Osteocyte (in vitro differentiated cells): Measurements from ENCODE around the gene NDFIP1. TPM values are rescaled to one million over a fixed set of nuclear protein-coding genes. Genes with fewer than 3 reads are reported as not detected.

Source experiments
- DNase-seq: peaks from one replicate; pipeline ENCODE4 v3.0.0; 2021; ENCODE audit warnings: mixed read lengths; ENCODE audit not compliant: unreplicated experiment; ENCODE audit errors: extremely low spot score
- H3K27ac Mint-ChIP-seq: one replicate; pipeline ENCODE4 v1.8.0; 2021; ENCODE audit warnings: mild to moderate bottlenecking, mixed read lengths; ENCODE audit not compliant: unreplicated experiment
- H3K27me3 Mint-ChIP-seq: one replicate; pipeline ENCODE4 v1.8.0; 2021; ENCODE audit warnings: mixed read lengths; ENCODE audit not compliant: unreplicated experiment
- H3K36me3 Mint-ChIP-seq: one replicate; pipeline ENCODE4 v1.8.0; 2021; ENCODE audit warnings: mixed read lengths; ENCODE audit not compliant: unreplicated experiment
- H3K4me1 Mint-ChIP-seq: one replicate; pipeline ENCODE4 v1.8.0; 2021; ENCODE audit warnings: mixed read lengths; ENCODE audit not compliant: unreplicated experiment
- H3K4me3 Mint-ChIP-seq: one replicate; pipeline ENCODE4 v1.8.0; 2021; ENCODE audit warnings: mild to moderate bottlenecking, moderate library complexity, mixed read lengths; ENCODE audit not compliant: unreplicated experiment
- H3K9me3 Mint-ChIP-seq: one replicate; pipeline ENCODE4 v1.8.0; 2021; ENCODE audit warnings: mixed read lengths; ENCODE audit not compliant: unreplicated experiment
- long read RNA-seq: library from polyadenylated mRNA; unstranded; transcript quantifications from one replicate; pipeline ENCODE4 v2.0.0, GENCODE V29; 2021
- total RNA-seq: library from RNA; stranded (reverse); gene quantifications from 2 replicates; pipeline ENCODE4 v1.2.1, GENCODE V29; 2021
- TF ChIP-seq, protein P1 (sequence below): fragments of 200-600 bp; sonication (generic); IDR thresholded peaks from 2 replicates; pipeline ENCODE4 v1.5.0; 2021; ENCODE audit warnings: antibody characterized with exemption, mild to moderate bottlenecking, moderate library complexity

The NDFIP1 gene, protein sequence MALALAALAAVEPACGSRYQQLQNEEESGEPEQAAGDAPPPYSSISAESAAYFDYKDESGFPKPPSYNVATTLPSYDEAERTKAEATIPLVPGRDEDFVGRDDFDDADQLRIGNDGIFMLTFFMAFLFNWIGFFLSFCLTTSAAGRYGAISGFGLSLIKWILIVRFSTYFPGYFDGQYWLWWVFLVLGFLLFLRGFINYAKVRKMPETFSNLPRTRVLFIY
- total RNA-seq = 62.7 and 70.0 TPM in 2 replicates
- long read RNA-seq, transcript NDFIP1-201 (8 exons, 3,851 nt) = major isoform, 400 of 414 reads
- long read RNA-seq, partial matches to known transcripts = 7 of 414 reads
- long read RNA-seq, other reads (novel, unspliced or antisense) = 7 of 414 reads

DNA sequence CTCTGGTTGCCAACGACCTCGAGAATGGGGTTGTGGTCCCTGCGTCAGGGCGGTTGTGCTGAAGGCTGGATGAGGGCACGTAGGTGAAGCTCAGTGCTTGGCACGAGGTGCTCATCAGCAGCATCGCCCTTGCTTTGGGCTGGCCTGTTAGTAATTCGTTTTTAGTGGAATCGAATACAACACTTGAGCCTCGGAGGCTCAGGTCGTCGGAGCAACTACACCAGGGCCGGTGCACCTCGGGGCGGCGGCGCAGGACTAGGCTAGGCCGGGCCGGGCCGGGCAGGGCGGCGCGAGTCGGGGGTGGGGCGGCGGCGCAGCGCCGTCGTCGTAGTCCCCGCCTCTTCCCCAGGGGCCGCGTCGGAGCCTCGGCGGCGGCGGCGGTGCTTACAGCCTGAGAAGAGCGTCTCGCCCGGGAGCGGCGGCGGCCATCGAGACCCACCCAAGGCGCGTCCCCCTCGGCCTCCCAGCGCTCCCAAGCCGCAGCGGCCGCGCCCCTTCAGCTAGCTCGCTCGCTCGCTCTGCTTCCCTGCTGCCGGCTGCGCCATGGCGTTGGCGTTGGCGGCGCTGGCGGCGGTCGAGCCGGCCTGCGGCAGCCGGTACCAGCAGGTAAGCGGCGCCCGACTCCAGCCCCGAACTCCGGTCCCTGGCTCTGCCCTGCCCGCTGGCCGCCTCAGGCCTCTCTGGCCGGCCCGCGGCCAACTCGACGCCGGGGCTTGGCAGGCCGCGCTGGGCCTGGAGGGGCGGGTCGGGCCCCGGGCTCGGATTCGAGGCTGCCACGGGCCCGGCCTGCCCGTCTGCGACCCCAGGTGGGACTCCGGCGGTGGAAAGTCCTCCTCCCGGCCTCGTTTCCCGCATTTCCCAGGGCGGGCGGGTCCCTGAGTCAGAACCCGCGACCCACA is at the start of gene NDFIP1:
Gene NDFIP1, plus strand, starts transcription at position 348 of the 899 bp plus-strand sequence. Its CDS starts 196 bp downstream, at position 544.
- TF ChIP-seq, protein P1, sequence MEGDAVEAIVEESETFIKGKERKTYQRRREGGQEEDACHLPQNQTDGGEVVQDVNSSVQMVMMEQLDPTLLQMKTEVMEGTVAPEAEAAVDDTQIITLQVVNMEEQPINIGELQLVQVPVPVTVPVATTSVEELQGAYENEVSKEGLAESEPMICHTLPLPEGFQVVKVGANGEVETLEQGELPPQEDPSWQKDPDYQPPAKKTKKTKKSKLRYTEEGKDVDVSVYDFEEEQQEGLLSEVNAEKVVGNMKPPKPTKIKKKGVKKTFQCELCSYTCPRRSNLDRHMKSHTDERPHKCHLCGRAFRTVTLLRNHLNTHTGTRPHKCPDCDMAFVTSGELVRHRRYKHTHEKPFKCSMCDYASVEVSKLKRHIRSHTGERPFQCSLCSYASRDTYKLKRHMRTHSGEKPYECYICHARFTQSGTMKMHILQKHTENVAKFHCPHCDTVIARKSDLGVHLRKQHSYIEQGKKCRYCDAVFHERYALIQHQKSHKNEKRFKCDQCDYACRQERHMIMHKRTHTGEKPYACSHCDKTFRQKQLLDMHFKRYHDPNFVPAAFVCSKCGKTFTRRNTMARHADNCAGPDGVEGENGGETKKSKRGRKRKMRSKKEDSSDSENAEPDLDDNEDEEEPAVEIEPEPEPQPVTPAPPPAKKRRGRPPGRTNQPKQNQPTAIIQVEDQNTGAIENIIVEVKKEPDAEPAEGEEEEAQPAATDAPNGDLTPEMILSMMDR = no peak
- Mint-ChIP-seq H3K9me3 (no peaks in the 10 kb centered on the region), H3K27me3 (no peaks in the 10 kb centered on the region), H3K4me1 (peaks cover 27% of the 10 kb centered on the region), H3K4me3 (peak within 1 kb of the TSS; percentile 94), H3K36me3 (no peaks in the 10 kb centered on the region), H3K27ac (peak within 1 kb of the TSS; percentile 95)
- peak; percentile 95 for DNase-seq

DNA sequence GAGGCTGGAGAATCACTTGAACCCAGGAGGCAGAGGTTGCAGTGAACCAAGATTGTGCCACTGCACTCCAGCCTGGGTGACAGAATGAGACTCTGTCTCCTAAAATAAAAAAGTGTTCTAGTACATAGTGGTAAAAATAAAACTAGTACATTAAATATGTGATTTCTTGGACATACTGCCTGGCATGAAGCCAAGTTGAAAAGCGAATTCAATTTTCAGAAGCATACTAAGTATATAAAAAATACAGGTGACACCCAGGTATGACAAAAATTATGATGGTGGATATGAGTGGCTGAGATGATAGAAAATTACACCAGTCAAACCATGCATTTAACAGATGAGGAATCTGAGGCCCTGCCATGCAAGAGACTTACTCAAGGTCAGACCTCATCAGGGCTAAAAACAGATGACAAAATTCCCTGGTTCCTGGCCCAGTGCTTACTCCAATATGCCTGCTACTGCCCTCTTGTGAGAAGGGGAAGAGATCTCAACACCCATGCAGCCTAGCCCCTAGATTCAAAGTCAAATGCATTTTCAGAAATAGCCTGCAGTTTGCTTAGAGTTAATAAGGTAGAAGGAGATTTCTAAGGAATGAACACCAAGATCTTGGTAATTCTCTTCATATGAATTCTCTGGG is 49.2 kb upstream of the NDFIP1 start:
- DNase-seq = no peak
- no peak overlapping the region for H3K4me3 Mint-ChIP-seq

DNA sequence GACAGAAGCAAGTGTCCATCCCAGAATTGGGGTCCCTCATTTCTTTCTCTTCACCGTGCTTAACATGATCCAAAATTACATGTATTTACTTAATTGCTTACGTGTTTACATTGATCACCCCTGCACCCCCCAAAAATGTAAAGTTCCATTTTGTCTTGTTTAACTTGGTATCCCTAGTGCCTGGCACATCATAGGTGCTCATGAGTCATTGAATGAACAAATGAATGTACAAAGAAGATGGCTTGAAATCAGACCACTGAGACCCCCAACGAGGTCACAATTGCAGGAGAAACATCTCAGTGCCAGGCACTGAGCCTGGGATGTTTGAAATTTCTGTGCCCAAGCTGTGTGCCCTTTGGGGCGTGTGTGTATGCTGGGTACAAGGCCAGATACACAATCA is 45.2 kb upstream of the NDFIP1 start:
- Mint-ChIP-seq H3K4me1 (peaks cover 19% of the 10 kb centered on the region), H3K27me3 (peaks cover 3% of the 10 kb centered on the region), H3K27ac (peak overlapping the region; percentile 87), H3K4me3 (no peak overlapping the region), H3K36me3 (no peaks in the 10 kb centered on the region), H3K9me3 (no peaks in the 10 kb centered on the region)
- DNase-seq = no peak
- TF ChIP-seq, protein P1 = no peak

More for the DNA sequence above, 49.2 kb upstream of the NDFIP1 start:
- H3K4me1 Mint-ChIP-seq = peaks cover 18% of the 10 kb centered on the region
- TF ChIP-seq, protein P1 = no peak
- no peaks in the 10 kb centered on the region for H3K36me3 Mint-ChIP-seq
- H3K27me3 Mint-ChIP-seq = no peaks in the 10 kb centered on the region
- H3K27ac Mint-ChIP-seq = no peak overlapping the region
- H3K9me3 Mint-ChIP-seq = no peaks in the 10 kb centered on the region

DNA sequence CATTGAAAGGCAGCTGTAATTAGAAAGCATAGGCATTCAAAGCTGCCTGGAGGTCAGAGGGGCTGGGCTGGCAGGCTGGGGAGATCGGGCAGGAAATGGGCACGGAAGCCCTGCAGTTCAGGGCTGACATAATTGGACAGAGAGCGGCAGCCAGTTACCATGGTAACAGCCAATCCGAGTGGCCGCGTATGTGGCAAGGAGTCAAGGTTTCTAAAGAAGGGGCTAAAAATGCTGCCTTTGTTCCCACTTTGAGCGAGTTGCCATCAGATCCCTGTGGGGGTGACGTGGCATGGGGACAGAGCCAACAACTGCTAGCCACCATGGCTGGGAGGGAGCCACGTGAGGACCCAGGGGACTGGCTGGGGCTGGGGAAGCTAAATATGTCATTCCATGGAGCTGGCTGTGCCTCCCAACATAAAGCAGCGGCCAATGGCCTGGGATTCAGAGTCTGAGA is 44.7 kb upstream of the NDFIP1 start:
- peak overlapping the region; percentile 57 for H3K4me3 Mint-ChIP-seq
- H3K36me3 Mint-ChIP-seq = no peaks in the 10 kb centered on the region
- DNase-seq = peak; percentile 87
- TF ChIP-seq, protein P1 = no peak
- H3K4me1 Mint-ChIP-seq = peaks cover 19% of the 10 kb centered on the region
- no peaks in the 10 kb centered on the region for H3K9me3 Mint-ChIP-seq
- H3K27me3 Mint-ChIP-seq = peaks cover 3% of the 10 kb centered on the region
- H3K27ac Mint-ChIP-seq = peak overlapping the region; percentile 87
